ENCODE results near the gene SUPT16H.

SUPT16H gene

GRCh38 chr14:21313512-21313911 is 70.3 kb downstream of the SUPT16H start:
- no peaks in the 10 kb centered on the region for H3K9me3 ChIP-seq (ENCODE audit: control insufficient read depth, insufficient read depth, low read depth, low read length)
- ChIA-PET CTCF (interaction anchor here (0.6 kb wide), 1 partner anchor 421 kb away, joined by 6 read pairs; no protein-coding TSS in a partner anchor), POLR2A (interaction anchor here (0.6 to 0.7 kb wide), 2 partner anchors 60 to 92 kb away, joined by 3 to 4 read pairs; no protein-coding TSS in a partner anchor)
- no peaks in the 10 kb centered on the region for H3K36me3 ChIP-seq (ENCODE audit: control insufficient read depth in 2 of 2, insufficient read depth in 1 of 2, low read length in 2 of 2)
- TF ChIP-seq ZFP37 (tag by site-specific recombination; IDR thresholded peaks at IDR 0.05) (no peak), ZNF571 (tag by site-specific recombination; IDR thresholded peaks at IDR 0.05) (no peak), SALL2 (tag by site-specific recombination; IDR thresholded peaks at IDR 0.05; ENCODE audit: borderline replicate concordance) (no peak), HOXC10 (CRISPR knock-in tag; IDR thresholded peaks at IDR 0.05) (no peak), ZBTB20 (tag by site-specific recombination; IDR thresholded peaks at IDR 0.05) (no peak), ZNF704 (tag by site-specific recombination; IDR thresholded peaks at IDR 0.05) (no peak), ZNF624 (tag by site-specific recombination; IDR thresholded peaks at IDR 0.05) (no peak), ZNF169 (tag by site-specific recombination; IDR thresholded peaks at IDR 0.05) (no peak), ZNF140 (tag by site-specific recombination; IDR thresholded peaks at IDR 0.05) (no peak), REST (tag by site-specific recombination; IDR thresholded peaks at IDR 0.05) (no peak), YY1 (tag by site-specific recombination; IDR thresholded peaks at IDR 0.05) (no peak), MYNN (tag by site-specific recombination; IDR thresholded peaks at IDR 0.05; ENCODE audit: borderline replicate concordance) (no peak), HIC1 (tag by site-specific recombination; IDR thresholded peaks at IDR 0.05) (no peak), SCRT1 (tag by site-specific recombination; IDR thresholded peaks at IDR 0.05; ENCODE audit: borderline replicate concordance) (no peak), ZNF791 (tag by site-specific recombination; IDR thresholded peaks at IDR 0.05) (no peak), ZNF148 (tag by site-specific recombination; IDR thresholded peaks at IDR 0.05; ENCODE audit: borderline replicate concordance) (no peak)
- no peak overlapping the region for H3K27ac ChIP-seq (ENCODE audit: extremely low read depth, low read depth, low read length)
- H3K4me1 ChIP-seq (ENCODE audit: control insufficient read depth, insufficient read depth, low read length): no peaks in the 10 kb centered on the region; the same call in 1 of the 2 replicates
- no peak overlapping the region for H3K4me3 ChIP-seq (ENCODE audit: low read depth, low read length)

- Histone ChIP-seq H3K27ac (ENCODE audit: extremely low read depth, low read depth, low read length) (no peak overlapping the region), H3K4me1 (ENCODE audit: control insufficient read depth, insufficient read depth, low read length) (peaks cover 6% of the 10 kb centered on the region), H3K4me3 (ENCODE audit: low read depth, low read length) (no peak overlapping the region), H3K36me3 (ENCODE audit: control insufficient read depth in 2 of 2, insufficient read depth in 1 of 2, low read length in 2 of 2) (no peaks in the 10 kb centered on the region), H3K9me3 (ENCODE audit: control insufficient read depth, insufficient read depth, low read depth, low read length) (no peaks in the 10 kb centered on the region)
- ChIA-PET POLR2A (interaction anchor here (0.5 to 0.6 kb wide), 3 partner anchors 36 to 241 kb away, joined by 3 to 6 read pairs (median 4); no protein-coding TSS in a partner anchor), CTCF (interaction anchor here (0.6 kb wide), 1 partner anchor 83 kb away, joined by 3 read pairs; no protein-coding TSS in a partner anchor)
- no peak for TF ChIP-seq ZNF830 (tag by site-specific recombination; IDR thresholded peaks at IDR 0.05; ENCODE audit: low read depth)
- no peak for TF ChIP-seq ZNF148 (tag by site-specific recombination; IDR thresholded peaks at IDR 0.05; ENCODE audit: borderline replicate concordance)
- no peak for TF ChIP-seq OVOL3 (tag by site-specific recombination; IDR thresholded peaks at IDR 0.05)
- TF ChIP-seq ZNF112 (tag by site-specific recombination; IDR thresholded peaks at IDR 0.05): no peak
- no peak for TF ChIP-seq BCL11B (tag by site-specific recombination; IDR thresholded peaks at IDR 0.05; ENCODE audit: low read depth)
- TF ChIP-seq ZNF302 (tag by site-specific recombination; IDR thresholded peaks at IDR 0.05; ENCODE audit: low read depth): no peak
- TF ChIP-seq ZSCAN23 (tag by site-specific recombination; IDR thresholded peaks at IDR 0.05): no peak
- TF ChIP-seq REPIN1 (tag by site-specific recombination; IDR thresholded peaks at IDR 0.05; ENCODE audit: low read depth): no peak
- no peak for TF ChIP-seq TRIM28 (IDR thresholded peaks at IDR 0.05; ENCODE audit: borderline replicate concordance, low read length)
These were observed 72.2 kb downstream of the SUPT16H start for GRCh38 chr14:21311614-21312013.
